AG10803 (cell line): ENCODE data around the gene HMGN2.

Experiments used
- DNase-seq: peaks from one replicate; pipeline ENCODE4 v3.0.0; 2010; ENCODE audit warnings: low read depth
- H3K4me3 ChIP-seq: 2 replicates; pipeline ENCODE4 v1.5.1; 2011; ENCODE audit warnings: mild to moderate bottlenecking, low read length, control low read depth
- TF ChIP-seq, protein P1 (sequence below): conservative IDR thresholded peaks from 2 replicates; pipeline ENCODE4 v1.5.1; 2011; ENCODE audit warnings: mild to moderate bottlenecking, low read length, control low read depth, inconsistent platforms

HMGN2 gene

DNA sequence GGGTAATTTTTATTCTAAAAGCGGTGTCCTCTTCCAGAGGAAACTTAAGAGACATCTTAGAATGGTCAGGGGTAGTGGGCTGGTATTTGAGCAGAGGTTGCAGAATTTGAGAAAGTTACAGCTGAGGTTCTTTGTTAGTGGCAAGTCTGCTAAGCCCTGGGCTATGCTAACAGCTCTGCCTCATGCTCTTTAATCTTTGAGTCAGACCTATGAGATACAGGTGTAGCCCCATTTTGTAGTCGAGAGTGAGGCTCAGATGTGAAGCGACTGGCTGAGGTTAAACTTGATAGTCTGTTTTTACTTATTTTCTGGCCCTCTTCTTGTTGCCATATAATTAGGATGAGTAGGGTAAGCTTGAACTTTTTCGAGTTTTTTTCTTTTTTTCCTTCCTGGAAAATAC lies 4.7 kb downstream of the HMGN2 start:
- no peak for DNase-seq
- TF ChIP-seq, protein P1, sequence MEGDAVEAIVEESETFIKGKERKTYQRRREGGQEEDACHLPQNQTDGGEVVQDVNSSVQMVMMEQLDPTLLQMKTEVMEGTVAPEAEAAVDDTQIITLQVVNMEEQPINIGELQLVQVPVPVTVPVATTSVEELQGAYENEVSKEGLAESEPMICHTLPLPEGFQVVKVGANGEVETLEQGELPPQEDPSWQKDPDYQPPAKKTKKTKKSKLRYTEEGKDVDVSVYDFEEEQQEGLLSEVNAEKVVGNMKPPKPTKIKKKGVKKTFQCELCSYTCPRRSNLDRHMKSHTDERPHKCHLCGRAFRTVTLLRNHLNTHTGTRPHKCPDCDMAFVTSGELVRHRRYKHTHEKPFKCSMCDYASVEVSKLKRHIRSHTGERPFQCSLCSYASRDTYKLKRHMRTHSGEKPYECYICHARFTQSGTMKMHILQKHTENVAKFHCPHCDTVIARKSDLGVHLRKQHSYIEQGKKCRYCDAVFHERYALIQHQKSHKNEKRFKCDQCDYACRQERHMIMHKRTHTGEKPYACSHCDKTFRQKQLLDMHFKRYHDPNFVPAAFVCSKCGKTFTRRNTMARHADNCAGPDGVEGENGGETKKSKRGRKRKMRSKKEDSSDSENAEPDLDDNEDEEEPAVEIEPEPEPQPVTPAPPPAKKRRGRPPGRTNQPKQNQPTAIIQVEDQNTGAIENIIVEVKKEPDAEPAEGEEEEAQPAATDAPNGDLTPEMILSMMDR, result no peak
- H3K4me3 ChIP-seq, result no peak overlapping the region

DNA sequence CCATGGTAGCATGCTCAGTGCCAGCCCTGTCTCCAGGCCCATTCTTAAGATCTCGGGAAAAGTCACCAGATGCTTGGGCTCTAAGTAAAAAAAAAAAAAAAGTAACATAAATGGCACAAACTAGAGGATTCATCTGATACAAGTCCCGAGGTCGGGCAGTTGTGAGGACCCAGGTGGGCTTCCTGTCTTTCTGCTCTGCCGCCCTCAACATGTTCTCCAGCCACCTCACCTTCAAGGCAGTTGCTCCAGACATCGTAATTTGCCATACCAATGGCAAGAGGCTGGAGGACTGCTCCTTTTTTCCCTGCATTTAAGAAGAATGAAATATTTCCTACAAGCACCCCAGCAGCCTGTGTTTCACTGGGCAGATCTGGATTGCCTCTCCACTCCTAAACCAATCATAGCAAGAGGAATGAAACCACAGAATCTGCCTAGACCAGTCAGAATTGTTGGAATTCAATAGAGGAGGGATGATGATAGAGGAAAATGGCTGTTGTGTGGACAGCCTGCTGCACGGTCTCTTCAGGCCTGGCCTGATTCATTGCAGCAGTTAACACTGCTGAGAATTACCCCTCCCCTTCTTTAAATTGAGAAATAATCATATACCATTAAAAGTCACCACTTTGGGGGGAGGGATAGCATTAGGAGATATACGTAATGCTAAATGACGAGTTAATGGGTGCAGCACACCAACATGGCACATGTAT lies 5.4 kb downstream of the HMGN2 start:
- H3K4me3 ChIP-seq, result no peak overlapping the region
- TF ChIP-seq, protein P1, result no peak
- DNase-seq, result no peak

DNA sequence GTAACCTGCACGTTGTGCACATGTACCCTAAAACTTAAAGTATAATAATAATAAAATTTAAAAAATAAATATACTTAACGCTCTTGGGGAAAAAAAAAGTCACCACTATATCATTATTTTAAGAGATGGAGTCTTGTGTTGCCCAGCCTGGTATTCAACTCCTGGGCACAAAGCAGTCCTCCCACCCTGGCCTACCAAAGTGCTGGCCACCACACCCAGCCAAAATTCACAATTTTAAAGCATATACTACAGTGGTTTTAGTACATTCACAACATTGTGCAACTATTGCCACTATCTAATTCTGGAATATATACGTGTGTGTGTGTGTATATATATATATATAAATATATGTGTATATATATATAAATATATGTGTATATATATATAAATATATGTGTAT lies 5.9 kb downstream of the HMGN2 start:
- DNase-seq, result no peak
- TF ChIP-seq, protein P1, result no peak

DNA sequence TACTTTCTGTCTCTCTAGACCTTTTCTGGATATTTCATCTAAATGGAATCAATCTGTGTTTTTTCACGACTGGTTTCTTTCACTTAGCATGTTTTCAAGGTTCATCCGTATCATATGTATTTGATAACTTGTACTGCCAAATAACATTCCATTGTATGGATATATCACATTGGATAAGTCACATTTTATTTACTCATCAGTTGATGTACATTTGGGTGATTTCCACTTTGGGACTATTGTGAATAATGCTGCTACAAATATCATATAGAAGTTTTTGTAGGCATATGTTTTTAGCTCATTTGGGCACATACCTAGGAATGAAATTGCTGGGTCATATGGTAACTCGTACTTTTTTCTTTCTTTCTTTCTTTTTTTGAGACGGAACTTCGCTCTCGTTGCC lies 6.7 kb downstream of the HMGN2 start:
- DNase-seq, result no peak
- TF ChIP-seq, protein P1, result no peak
- H3K4me3 ChIP-seq, result no peak overlapping the region

More for the DNA sequence above, 5.9 kb downstream of the HMGN2 start:
- no peak overlapping the region for H3K4me3 ChIP-seq

DNA sequence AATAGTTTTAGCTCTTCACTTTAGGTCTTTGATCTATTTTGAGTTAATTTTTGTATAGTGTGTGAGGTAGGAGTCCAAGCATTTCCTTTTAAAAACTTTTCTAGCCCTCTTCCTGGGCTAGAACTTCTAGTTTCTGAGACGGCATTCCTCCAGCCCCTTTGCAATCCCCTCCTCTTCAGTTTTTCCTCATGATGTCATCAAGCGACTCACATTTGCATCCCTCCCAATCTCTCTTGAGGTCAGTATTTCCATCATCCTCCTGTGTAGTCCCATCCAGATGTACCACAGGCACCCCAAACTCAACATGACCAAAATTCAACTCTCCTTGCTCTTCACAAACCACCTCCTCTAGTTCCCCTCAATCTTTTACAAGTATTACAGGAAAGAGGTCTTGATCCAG lies 10.7 kb downstream of the HMGN2 start:
- TF ChIP-seq, protein P1, result no peak
- no peak overlapping the region for H3K4me3 ChIP-seq
- peak; percentile 34 for DNase-seq

DNA sequence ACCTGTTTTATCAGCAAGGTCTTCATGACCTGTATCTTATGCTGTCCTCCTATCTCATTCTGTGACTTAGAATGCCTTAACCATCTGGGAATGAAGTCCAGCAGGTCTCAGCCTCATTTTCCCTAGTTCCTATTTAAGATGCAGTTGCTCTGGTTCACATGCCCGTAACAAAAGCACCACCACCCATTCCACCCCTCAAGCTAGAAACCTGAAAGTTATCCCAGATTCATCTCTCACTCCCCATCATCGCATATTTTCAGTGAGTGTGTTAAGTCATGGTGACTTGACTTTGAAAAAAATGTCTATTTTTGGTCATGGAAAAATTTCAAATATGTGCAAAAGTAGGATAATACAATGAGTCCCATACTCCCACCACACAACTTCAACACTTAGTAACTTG lies 11.7 kb downstream of the HMGN2 start:
- TF ChIP-seq, protein P1, result no peak
- no peak overlapping the region for H3K4me3 ChIP-seq
- DNase-seq, result peak; percentile 59

DNA sequence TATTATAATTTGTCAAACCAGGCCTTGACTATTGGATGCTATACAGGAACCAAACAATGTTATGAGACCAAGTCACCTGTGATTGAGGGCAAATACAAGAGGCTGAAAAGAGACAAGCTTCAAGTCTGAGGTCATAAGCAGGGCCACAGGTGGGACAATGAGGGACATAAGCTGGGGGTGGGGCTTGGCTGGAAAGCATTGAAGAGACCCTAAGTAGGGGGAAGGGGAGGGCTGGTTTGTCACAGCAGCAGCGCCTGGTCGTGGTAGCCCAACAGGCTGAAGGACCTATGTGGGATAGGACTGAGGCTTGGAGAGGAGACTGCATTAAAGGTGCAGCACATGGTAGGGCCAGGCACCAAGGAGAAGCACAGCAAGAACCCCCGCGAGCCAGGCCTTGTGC lies 17.9 kb downstream of the HMGN2 start:
- no peak overlapping the region for H3K4me3 ChIP-seq
- TF ChIP-seq, protein P1, result no peak
- no peak for DNase-seq
